Globus pallidus (tissue), 1 donor: ENCODE results near the gene DGKI.
A peak's percentile ranks its signal among the peaks of the same experiment; 100 is the strongest.
"Not testable (repeated sequence)": the region's sequence is repeated elsewhere in the genome, so short reads cannot be mapped to it uniquely, and the experiment has no call there.

Source experiments
- DNase-seq: peaks from one replicate; pipeline ENCODE4 v3.0.0-alpha.2; 2015; ENCODE audit warnings: low spot score

DGKI gene

DNA sequence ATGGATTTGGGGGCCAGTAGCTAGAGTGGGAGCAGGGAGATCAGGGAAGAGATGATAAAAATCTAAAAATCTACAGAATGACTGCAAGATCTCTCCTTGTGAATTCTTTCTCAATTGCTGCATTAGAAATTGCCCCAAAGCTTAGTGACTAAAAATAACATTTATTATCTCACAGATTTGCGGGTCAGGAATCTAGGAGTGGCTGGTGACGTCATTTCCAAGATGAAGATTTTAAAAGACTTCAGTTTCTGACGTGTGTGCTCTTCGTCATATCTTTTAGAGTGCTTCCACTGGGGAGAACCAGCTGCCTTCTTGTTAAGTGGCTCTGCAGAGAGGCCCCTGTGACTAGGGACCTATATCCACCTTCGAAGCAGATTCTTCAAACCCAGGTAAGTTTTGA is 112.6 kb downstream of the DGKI start:
- DNase-seq: no peak

- DNase-seq: no peak
These were observed 114.6 kb downstream of the DGKI start for GRCh38 chr7:137732168-137732567.

- no peak for DNase-seq
These were observed 115.3 kb downstream of the DGKI start for GRCh38 chr7:137731436-137731835.

DNA sequence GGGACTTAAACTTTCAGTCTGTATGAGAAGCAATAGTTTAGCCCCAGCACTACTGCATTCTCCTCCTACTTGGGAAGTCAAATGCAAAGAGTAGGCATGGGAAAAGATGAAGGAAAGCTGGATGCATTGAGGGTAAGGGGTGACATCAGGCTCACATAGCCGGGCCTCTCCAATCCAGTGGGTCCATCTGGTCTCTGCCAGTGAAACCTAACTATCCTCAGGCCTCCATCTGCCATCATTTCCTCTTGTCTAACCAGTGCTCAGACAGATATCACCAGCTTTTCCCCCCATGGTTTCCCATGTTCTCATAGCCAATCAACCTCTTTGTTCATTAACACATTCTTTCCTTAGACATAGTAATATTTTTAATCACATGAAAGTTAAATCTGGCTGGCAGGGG is 118.3 kb downstream of the DGKI start:
- no peak for DNase-seq

GRCh38 chr7:137727413-137727812 is 119.4 kb downstream of the DGKI start:
- DNase-seq: no peak

GRCh38 chr7:137718355-137718754 is 128.4 kb downstream of the DGKI start:
- peak; percentile 20 for DNase-seq

DNA sequence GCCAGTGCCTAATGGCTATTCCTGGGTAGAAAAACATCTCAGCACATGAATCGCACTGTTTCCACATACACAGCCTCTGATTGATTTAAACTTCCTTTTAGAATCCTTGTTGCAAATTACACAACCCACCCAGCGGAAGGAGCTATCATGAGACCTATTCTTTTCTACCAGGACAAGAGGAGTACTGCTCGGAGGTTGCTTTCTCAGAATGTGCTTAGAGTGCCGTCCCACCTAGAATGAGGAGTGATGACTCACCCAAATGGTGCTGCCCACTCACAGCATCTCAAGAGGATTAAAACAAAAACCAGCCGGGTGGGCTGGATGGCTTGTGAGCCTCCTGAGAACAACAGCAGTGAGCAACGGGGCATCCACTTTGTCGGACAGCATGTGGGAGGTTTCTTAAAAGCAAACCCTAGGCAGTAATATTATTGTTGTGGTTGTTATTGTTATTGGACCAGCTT is 128.9 kb downstream of the DGKI start:
- DNase-seq: peak; percentile 7

DNA sequence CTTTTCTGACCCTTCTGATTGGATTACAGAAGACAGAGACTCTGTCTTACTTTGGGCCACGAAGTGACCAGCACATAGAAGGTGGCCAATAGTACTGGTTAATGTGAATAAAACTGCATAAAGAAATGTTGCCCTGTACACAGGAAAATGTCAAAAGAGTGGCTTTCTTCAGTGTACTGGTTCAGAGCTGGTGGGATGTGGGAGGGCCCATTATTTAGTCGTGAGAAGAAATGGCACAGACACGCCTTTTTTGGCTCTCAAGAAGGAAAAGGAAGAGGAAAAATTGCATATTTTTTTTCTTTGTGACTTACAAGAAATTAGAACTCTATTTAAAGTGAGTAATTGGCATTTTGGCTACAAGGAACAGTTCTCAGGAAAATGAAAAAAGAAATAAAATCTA is 129.7 kb downstream of the DGKI start:
- no peak for DNase-seq

- DNase-seq: no peak
These were observed 130.7 kb downstream of the DGKI start for GRCh38 chr7:137716061-137716460.

- no peak for DNase-seq
These were observed 131.2 kb downstream of the DGKI start for GRCh38 chr7:137715533-137715932.

- no peak for DNase-seq
These were observed 131.7 kb downstream of the DGKI start for GRCh38 chr7:137715121-137715520.

DNA sequence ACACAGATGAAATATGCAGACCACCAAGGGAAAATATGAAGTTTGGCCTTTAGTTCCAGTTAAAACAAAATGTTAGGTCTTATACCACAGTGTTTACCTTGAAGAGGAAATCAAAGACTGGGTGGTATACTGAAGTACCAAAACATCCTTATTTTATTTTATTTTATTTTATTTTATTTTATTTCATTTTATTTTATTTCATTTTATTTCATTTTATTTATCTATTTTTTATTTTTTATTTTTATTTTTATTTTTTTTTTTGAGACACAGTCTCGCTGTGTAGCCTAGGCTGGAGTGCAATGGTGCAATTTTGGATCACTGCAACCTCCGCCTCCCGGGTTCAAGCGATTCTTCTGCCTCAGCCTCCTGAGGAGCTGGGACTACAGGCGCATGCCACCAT is 140.4 kb downstream of the DGKI start:
- not testable (repeated sequence) for DNase-seq

DNA sequence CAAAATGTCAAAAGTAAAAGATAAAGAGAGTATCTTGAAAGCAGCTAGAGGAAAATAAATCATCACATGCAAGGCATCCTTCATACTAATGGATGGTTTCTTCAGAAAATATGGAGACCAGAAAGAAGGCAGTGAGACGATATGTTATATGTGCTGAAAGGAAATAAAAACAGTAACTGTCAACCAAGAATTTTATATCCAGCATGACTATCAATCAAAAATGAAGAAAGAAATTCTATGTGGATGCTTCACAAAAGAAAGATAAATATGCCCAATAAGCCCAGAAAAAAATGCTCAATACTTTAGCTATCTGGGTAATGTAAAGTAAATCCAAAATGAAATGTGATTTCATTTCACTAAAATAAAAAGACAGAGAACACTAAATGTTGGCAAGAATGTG is 142.1 kb downstream of the DGKI start:
- DNase-seq: no peak

- no peak for DNase-seq
These were observed 143.3 kb downstream of the DGKI start for GRCh38 chr7:137703291-137704010.

DNA sequence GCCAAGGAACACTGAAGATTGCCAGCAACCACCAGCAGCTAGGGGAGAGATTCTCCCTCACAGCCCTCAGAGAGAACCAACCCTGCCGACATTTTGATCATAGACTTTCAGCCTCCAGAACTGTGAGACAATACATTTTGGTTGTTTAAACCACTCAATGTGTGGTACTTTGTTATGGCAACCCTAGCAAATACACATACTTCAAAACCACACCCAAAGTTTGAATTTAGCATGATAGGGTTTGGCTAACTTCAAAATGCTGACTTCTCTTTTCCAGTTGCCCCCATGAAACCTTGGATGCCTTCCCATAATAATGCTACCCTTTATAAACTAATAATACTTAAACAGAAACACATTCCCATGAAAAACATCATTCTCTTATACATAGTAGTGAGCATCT is 149.8 kb downstream of the DGKI start:
- DNase-seq: no peak

- no peak for DNase-seq
These were observed 150.4 kb downstream of the DGKI start for GRCh38 chr7:137696376-137696775.

- DNase-seq: peak; percentile 15
These were observed 150.8 kb downstream of the DGKI start for GRCh38 chr7:137695942-137696341.

DNA sequence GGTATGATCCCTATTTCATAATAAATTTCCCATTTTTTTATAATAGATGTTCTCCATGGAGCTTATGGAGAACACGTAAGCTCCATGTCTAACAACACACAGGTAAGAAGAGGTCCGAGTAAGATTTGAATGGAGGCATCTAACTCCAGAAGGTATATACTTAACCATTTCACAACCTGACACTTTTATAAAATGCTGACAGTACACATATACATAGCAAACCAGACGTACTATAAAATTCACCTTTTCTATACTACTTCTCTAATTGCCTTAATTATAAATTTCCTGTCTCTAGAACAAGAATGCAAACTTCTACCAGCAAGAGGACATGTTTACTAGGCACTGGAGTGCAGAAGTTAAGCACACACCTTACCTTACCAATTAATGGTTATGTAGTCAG is 151.3 kb downstream of the DGKI start:
- DNase-seq: no peak

- no peak for DNase-seq
These were observed 152.4 kb downstream of the DGKI start for GRCh38 chr7:137694405-137694804.

GRCh38 chr7:137692399-137692798 is 154.4 kb downstream of the DGKI start:
- DNase-seq: no peak

DNA sequence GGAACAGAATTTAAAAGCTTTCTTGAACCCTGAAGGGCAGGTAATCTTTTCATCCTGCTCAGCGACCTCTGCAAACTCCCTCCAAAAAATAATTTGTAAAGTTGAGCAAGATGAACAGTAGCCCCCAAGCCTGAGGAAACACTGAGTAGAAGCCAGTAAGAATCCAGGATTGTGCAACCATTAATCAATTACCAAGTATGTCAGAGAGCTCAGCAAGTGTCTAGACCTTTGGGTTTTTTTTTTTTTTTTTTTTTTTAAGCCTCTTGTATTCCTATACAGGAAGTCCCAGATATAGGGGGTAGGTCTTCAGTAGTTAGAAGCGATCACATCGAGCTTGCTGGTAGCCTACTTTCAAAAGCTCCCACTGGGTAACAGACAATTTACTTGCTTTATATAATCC is 155.2 kb downstream of the DGKI start:
- no peak for DNase-seq

GRCh38 chr7:137690635-137691034 is 156.1 kb downstream of the DGKI start:
- DNase-seq: no peak

- DNase-seq: no peak
These were observed 157.0 kb downstream of the DGKI start for GRCh38 chr7:137689761-137690160.

DNA sequence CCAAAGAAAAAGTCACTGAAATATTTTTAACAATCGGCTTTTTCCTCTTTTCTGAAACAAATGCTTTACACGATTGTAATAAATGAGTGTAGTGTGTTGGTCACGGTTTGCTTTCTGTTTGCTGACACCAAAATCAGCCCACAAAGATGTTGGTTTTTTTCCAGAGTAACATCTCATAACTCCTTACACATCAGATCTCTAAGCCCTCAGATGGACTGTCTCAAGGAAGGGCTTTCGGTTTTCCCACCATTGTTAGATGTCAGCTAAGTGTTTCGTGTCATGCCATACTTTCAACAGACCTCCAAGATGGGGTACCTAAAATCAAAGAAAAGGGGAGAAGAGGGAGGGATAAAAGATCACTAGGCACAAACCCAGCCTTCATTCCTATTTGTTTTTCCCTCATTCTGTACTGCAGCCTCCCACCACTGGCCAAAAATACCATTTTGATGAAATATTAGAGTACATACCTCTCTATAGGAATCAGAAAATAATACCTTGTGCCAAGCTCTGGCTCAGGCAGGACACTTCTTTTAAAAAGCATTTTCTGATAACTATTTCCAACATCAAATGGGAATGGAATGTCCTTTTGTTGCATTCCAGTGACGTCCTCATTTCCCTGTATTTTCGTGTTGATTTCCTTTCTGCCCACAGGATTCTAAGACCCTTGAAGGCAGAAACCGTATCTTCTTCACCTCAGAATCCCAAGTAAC is 159.1 kb downstream of the DGKI start:
- DNase-seq: no peak
